COR-L47 (cell line): ENCODE results near the gene ADNP2.

Source experiments
- DNase-seq: peaks from one replicate; lab custom pipeline; 2025; lab: John Stamatoyannopoulos, UW

ADNP2 gene

GRCh38 chr18:80105369-80106167, 3.5 kb upstream of the ADNP2 start:
- DNase-seq = no peak

GRCh38 chr18:80106482-80107051, 2.5 kb upstream of the ADNP2 start:
- DNase-seq = no peak

GRCh38 chr18:80107426-80107825, 1.6 kb upstream of the ADNP2 start:
- no peak for DNase-seq

GRCh38 chr18:80108121-80108536, 933 bp upstream of the ADNP2 start:
- DNase-seq = no peak

- DNase-seq = peak; percentile 45
These were observed 615 bp downstream of the ADNP2 start for GRCh38 chr18:80109676-80110078.

GRCh38 chr18:80112624-80113248, 3.7 kb downstream of the ADNP2 start:
- DNase-seq = no peak

- DNase-seq = no peak
These were observed 6.0 kb downstream of the ADNP2 start for GRCh38 chr18:80115035-80115434.

- no peak for DNase-seq
These were observed 10.0 kb downstream of the ADNP2 start for GRCh38 chr18:80119111-80119510.

GRCh38 chr18:80120932-80121331, 11.9 kb downstream of the ADNP2 start:
- no peak for DNase-seq

GRCh38 chr18:80124131-80124530, 15.1 kb downstream of the ADNP2 start:
- DNase-seq = no peak

- no peak for DNase-seq
These were observed 17.7 kb downstream of the ADNP2 start for GRCh38 chr18:80126797-80127196.

GRCh38 chr18:80127635-80128034, 18.6 kb downstream of the ADNP2 start:
- no peak for DNase-seq

- DNase-seq = no peak
These were observed 20.8 kb downstream of the ADNP2 start for GRCh38 chr18:80129672-80130367.

- DNase-seq = no peak
These were observed 21.5 kb downstream of the ADNP2 start for GRCh38 chr18:80130555-80130954.

GRCh38 chr18:80132180-80132812, 23.2 kb downstream of the ADNP2 start:
- no peak for DNase-seq

- DNase-seq = no peak
These were observed 24.1 kb downstream of the ADNP2 start for GRCh38 chr18:80133124-80133523.

- DNase-seq = no peak
These were observed 26.1 kb downstream of the ADNP2 start for GRCh38 chr18:80135136-80135535.

- no peak for DNase-seq
These were observed 27.6 kb downstream of the ADNP2 start for GRCh38 chr18:80136679-80137078.

GRCh38 chr18:80137137-80137536, 28.1 kb downstream of the ADNP2 start:
- DNase-seq = no peak

- DNase-seq = no peak
These were observed 28.9 kb downstream of the ADNP2 start for GRCh38 chr18:80137976-80138375.

GRCh38 chr18:80140455-80140985, 31.5 kb downstream of the ADNP2 start:
- no peak for DNase-seq

- DNase-seq = no peak
These were observed 34.8 kb downstream of the ADNP2 start for GRCh38 chr18:80143881-80144280.
